ENCODE results near the gene MX1.
"Not testable (repeated sequence)": the region's sequence is repeated elsewhere in the genome, so short reads cannot be mapped to it uniquely, and the experiment has no call there.

The MX1 gene

GRCh38 chr21:41406340-41406739 lies 19.7 kb upstream of the MX1 start:
- TF ChIP-seq CTCF (conservative IDR thresholded peaks at IDR 0.05), result no peak
- no peak for TF ChIP-seq ZFX (IDR thresholded peaks at IDR 0.05)
- H3K27ac ChIP-seq, result no peak overlapping the region

- H3K27ac ChIP-seq, result no peak overlapping the region
- TF ChIP-seq CTCF (conservative IDR thresholded peaks at IDR 0.05), result no peak
- TF ChIP-seq ZFX (IDR thresholded peaks at IDR 0.05), result no peak
Measured at GRCh38 chr21:41407541-41408460, 18.2 kb upstream of the MX1 start.

- TF ChIP-seq ZFX (IDR thresholded peaks at IDR 0.05) (no peak), CTCF (conservative IDR thresholded peaks at IDR 0.05) (no peak)
- no peak overlapping the region for H3K27ac ChIP-seq
Measured at GRCh38 chr21:41410361-41410760, 15.7 kb upstream of the MX1 start.

- TF ChIP-seq ZFX (IDR thresholded peaks at IDR 0.05), result no peak
- TF ChIP-seq CTCF (conservative IDR thresholded peaks at IDR 0.05), result no peak
- no peak overlapping the region for H3K27ac ChIP-seq
Measured at GRCh38 chr21:41410767-41411448, 15.1 kb upstream of the MX1 start.

GRCh38 chr21:41411449-41412089 lies 14.5 kb upstream of the MX1 start:
- no peak overlapping the region for H3K27ac ChIP-seq
- TF ChIP-seq ZFX (IDR thresholded peaks at IDR 0.05), result no peak
- no peak; the same call in 1 of the 2 replicates for TF ChIP-seq CTCF (conservative IDR thresholded peaks at IDR 0.05)

GRCh38 chr21:41417505-41417904 lies 8.5 kb upstream of the MX1 start:
- not testable (repeated sequence) for H3K27ac ChIP-seq

GRCh38 chr21:41418393-41418792 lies 7.6 kb upstream of the MX1 start:
- H3K27ac ChIP-seq, result no peak overlapping the region
- TF ChIP-seq ZFX (IDR thresholded peaks at IDR 0.05) (no peak), CTCF (conservative IDR thresholded peaks at IDR 0.05) (no peak)

All from C4-2B (cell line).